ENCODE data around the gene CHST6.

The CHST6 gene

GRCh38 chr16:75494184-75494583 lies 1.1 kb downstream of the CHST6 start:
- Histone ChIP-seq H3K4me1 (ENCODE audit: low read length) (no peaks in the 10 kb centered on the region), H3K27ac (ENCODE audit: low read length) (no peak overlapping the region), H3K79me2 (ENCODE audit: low read length) (no peaks in the 10 kb centered on the region), H3K4me2 (ENCODE audit: low read length) (no peak overlapping the region), H3K9ac (ENCODE audit: low read length) (no peak overlapping the region), H3K27me3 (ENCODE audit: low read depth, low read length) (no peaks in the 10 kb centered on the region), H3K9me3 (ENCODE audit: insufficient read depth, low read length) (no peaks in the 10 kb centered on the region), H3K36me3 (replicated peaks; ENCODE audit: low read depth, low read length) (no peaks in the 10 kb centered on the region), H2AFZ (ENCODE audit: low read depth, low read length) (no peak overlapping the region), H4K20me1 (ENCODE audit: insufficient read depth, low read length) (no peaks in the 10 kb centered on the region), H3K4me3 (ENCODE audit: low read length) (no peak overlapping the region)
- no peak for TF ChIP-seq EZH2phosphoT487 (IDR thresholded peaks at IDR 0.05; ENCODE audit: low read depth)
- no peak for TF ChIP-seq CTCF (IDR thresholded peaks at IDR 0.05; ENCODE audit: low read depth, low read length)

DNA sequence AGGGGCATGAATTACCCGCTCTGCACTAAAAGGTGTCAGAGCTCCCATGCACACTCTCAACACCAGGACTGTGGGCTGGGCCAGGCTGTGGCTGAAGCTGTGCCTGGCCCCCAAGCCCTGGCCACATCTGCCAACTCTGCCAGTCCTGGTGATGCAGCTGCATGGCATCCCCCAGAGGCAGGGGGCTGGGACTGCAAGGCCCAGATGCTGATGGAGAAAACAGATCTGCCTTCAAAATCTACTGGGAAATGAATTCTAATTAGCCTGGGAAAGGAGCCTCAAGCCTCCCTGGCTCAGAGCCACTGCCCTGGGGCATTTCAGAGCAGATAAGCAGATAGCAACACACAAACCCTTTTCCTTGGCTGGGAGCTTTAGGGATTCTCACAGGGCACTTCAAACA lies 3.4 kb downstream of the CHST6 start:
- Histone ChIP-seq H3K27ac (ENCODE audit: low read length) (no peak overlapping the region), H3K27me3 (ENCODE audit: low read depth, low read length) (no peaks in the 10 kb centered on the region), H3K9ac (ENCODE audit: low read length) (no peak overlapping the region), H3K4me1 (ENCODE audit: low read length) (no peaks in the 10 kb centered on the region), H2AFZ (ENCODE audit: low read depth, low read length) (no peak overlapping the region), H3K4me3 (ENCODE audit: low read length) (no peak overlapping the region), H3K9me3 (ENCODE audit: insufficient read depth, low read length) (no peaks in the 10 kb centered on the region), H3K4me2 (ENCODE audit: low read length) (no peak overlapping the region), H3K36me3 (replicated peaks; ENCODE audit: low read depth, low read length) (no peaks in the 10 kb centered on the region), H3K79me2 (ENCODE audit: low read length) (no peaks in the 10 kb centered on the region), H4K20me1 (ENCODE audit: insufficient read depth, low read length) (no peaks in the 10 kb centered on the region)
- TF ChIP-seq EZH2phosphoT487 (IDR thresholded peaks at IDR 0.05; ENCODE audit: low read depth) (no peak), CTCF (IDR thresholded peaks at IDR 0.05; ENCODE audit: low read depth, low read length) (peak; percentile 27)

DNA sequence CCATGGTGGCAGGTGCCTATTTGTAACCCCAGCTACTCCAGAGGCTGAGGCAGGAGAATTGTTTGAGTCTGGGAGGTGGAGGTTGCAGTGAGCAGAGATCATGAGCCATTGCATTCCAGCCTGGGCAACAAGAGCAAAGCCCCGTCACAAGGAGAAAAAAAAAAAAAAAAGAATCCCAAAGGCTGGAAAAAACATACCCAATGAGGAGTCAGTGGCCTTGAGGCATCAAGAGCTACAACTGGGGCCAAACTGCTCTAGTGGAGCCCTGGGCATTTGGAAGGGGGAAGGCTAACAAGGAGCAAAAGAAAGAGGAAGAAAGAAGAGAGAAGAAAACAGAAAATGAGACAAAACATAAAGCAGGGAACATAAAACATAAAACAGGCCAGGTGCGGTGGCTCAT lies 6.9 kb downstream of the CHST6 start:
- no peaks in the 10 kb centered on the region for H3K4me1 ChIP-seq (ENCODE audit: low read length)
- no peaks in the 10 kb centered on the region for H3K9me3 ChIP-seq (ENCODE audit: insufficient read depth, low read length)
- no peak for TF ChIP-seq CTCF (IDR thresholded peaks at IDR 0.05; ENCODE audit: low read depth, low read length)
- no peak for TF ChIP-seq EZH2phosphoT487 (IDR thresholded peaks at IDR 0.05; ENCODE audit: low read depth)
- H3K36me3 ChIP-seq (replicated peaks; ENCODE audit: low read depth, low read length): no peaks in the 10 kb centered on the region
- H3K9ac ChIP-seq (ENCODE audit: low read length): no peak overlapping the region
- H3K27ac ChIP-seq (ENCODE audit: low read length): no peak overlapping the region
- H4K20me1 ChIP-seq (ENCODE audit: insufficient read depth, low read length): no peaks in the 10 kb centered on the region
- H3K79me2 ChIP-seq (ENCODE audit: low read length): no peaks in the 10 kb centered on the region
- H3K4me2 ChIP-seq (ENCODE audit: low read length): no peak overlapping the region
- H3K4me3 ChIP-seq (ENCODE audit: low read length): no peak overlapping the region
- H2AFZ ChIP-seq (ENCODE audit: low read depth, low read length): no peak overlapping the region
- H3K27me3 ChIP-seq (ENCODE audit: low read depth, low read length): peaks cover 3% of the 10 kb centered on the region; the same call in 1 of the 2 replicates

- Histone ChIP-seq H3K4me2 (ENCODE audit: low read length) (no peak overlapping the region), H4K20me1 (ENCODE audit: insufficient read depth, low read length) (no peaks in the 10 kb centered on the region)
Measured at GRCh38 chr16:75486676-75487313, 8.4 kb downstream of the CHST6 start.

More at GRCh38 chr16:75486676-75487313, 8.4 kb downstream of the CHST6 start:
- Histone ChIP-seq H3K27me3 (ENCODE audit: low read depth, low read length) (peaks cover 3% of the 10 kb centered on the region; the same call in 1 of the 2 replicates), H3K9ac (ENCODE audit: low read length) (no peak overlapping the region), H3K79me2 (ENCODE audit: low read length) (no peaks in the 10 kb centered on the region), H3K36me3 (replicated peaks; ENCODE audit: low read depth, low read length) (no peaks in the 10 kb centered on the region), H3K9me3 (ENCODE audit: insufficient read depth, low read length) (no peaks in the 10 kb centered on the region), H3K27ac (ENCODE audit: low read length) (no peak overlapping the region), H3K4me3 (ENCODE audit: low read length) (no peak overlapping the region), H2AFZ (ENCODE audit: low read depth, low read length) (no peak overlapping the region), H3K4me1 (ENCODE audit: low read length) (no peaks in the 10 kb centered on the region)
- no peak for TF ChIP-seq CTCF (IDR thresholded peaks at IDR 0.05; ENCODE audit: low read depth, low read length)
- no peak for TF ChIP-seq EZH2phosphoT487 (IDR thresholded peaks at IDR 0.05; ENCODE audit: low read depth)

Data from OCI-LY3 (cell line).